Stimulated activated CD4-positive, alpha-beta T cell treated with anti-CD3 and anti-CD28 coated beads, Interleukin-4, amount 100 ng/mL, for 1 hour (primary cell): ENCODE measurements around the gene PRKCQ.

Experiments
- DNase-seq: peaks from one replicate; pipeline ENCODE4 v3.0.0-alpha.2; 2020

PRKCQ gene

DNA sequence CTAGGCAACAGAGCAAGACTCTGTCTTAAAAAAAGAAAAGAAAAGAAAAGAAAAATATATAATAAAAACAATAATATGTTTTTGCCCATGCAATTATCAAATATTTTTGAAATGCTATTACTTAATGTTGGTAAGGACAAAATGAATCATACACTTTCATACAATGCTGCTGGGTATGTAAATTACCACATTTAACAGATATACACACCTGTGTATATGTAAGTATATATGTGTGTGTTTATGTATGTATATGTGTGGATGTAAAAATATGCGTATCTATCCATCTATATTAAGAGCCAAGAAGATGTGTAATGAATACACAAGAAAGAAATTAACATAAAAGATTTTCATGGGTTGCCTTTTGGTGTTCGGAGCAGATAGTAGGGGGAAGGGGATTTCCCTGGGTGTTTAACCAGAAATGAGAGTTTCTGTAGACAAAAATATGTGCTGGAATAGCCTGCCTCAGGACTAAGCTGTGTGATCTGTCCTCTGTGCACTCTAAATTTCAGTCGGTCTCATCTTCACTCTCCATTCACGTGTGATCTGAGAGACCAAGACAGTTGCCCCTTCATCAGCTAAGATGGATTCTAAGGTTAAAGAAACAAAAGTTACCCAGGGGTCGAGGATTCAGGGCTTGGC lies 61.2 kb downstream of the PRKCQ start:
- no peak for DNase-seq

DNA sequence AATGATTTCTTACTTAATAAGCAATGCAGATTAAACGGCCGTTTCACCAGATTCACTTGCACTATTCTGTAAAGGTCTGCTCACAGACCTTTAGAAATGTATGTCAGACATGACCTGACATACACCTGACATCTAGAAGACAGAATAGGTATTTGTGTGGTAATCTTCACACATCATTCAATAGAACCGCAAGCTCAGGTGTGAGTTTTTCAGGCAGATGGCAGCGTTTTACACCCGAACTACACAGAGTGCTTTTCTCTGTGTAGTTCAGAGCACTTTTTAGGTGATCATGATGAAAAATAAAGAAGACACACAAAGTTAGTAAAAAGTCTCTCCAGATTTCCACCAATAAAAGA lies 63.2 kb downstream of the PRKCQ start:
- DNase-seq = no peak

GRCh38 chr10:6516281-6516928 lies 63.7 kb downstream of the PRKCQ start:
- no peak for DNase-seq

GRCh38 chr10:6514844-6515780 lies 65.0 kb downstream of the PRKCQ start:
- no peak for DNase-seq

GRCh38 chr10:6514180-6514579 lies 65.9 kb downstream of the PRKCQ start:
- DNase-seq = no peak

DNA sequence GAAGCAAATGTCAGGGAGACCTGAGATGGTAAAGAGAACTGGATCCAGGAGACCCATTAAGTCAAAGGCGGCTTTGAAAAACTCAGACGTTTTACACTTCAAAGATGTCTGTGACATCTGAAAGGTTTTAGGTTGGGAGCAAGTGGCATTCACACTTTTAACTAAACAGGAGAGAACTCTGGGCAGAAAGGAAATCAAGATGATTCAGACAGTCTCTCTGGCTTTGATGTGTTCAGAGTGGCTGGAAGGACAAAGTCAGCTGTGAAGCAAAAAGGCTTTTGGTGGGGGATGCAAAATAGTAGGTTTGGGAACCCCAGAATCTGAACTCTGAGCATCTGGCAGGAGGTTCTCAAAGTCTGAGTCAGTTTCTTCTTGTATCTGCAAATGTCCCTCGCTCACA lies 66.6 kb downstream of the PRKCQ start:
- DNase-seq = no peak

GRCh38 chr10:6512182-6512581 lies 67.9 kb downstream of the PRKCQ start:
- no peak for DNase-seq

- DNase-seq = no peak
Observed at GRCh38 chr10:6511347-6511746, 68.7 kb downstream of the PRKCQ start.

DNA sequence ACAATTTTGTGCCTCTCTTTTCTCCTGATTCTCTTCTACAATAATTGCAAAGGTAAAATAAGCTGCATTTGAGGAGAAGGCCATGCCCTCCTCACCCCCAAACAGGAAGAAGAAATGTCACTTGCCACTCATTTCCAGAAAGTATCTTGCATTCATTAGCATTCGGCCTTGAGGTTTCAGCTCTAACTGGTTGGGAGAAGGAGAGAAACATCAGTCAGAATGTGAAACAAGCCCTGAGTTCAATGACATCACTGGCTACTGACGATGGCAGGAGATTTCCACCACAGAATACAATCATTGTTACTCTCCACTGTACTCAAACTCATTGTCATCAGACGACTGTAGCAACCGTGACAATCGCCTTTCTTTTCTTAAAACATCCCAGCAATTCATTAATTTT lies 72.8 kb downstream of the PRKCQ start:
- DNase-seq = no peak

DNA sequence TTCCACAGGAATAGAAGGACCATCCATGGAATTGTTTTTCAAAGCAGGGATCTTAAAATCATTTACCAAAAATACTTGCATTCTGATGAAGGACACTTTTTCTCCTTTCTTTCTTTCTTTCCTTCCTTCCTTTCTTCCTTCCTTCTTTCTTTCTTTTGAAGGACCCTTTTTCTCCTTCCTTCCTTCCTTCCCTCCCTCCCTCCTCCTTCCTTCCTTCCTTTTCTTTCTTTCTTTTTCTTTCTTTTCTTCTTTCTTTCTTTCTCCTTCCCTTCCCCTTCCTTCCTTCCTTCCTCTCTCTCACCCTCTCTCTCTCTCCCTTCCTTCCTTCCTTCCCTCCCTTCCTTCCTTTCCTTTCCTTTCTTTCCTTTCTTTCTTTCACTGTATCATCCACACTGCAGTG lies 74.8 kb downstream of the PRKCQ start:
- no peak for DNase-seq

DNA sequence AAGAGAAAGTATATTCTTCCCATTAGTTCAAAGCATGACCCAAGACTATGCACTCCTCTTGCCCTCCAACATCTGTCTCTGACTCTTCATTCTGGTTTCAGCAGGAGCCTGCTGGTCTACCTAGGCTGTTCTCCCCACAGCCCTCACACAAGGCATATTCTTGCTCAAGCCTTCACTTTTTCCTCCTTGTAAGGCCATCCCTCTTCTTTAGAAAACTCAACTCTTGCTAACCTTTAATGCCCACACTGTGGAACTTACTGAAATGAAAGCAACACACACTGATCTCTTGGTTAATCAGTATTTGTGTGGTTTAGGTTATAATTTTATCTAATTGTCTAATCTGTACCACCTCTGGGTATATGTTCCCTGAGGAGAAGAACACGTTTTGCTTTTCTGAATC lies 75.8 kb downstream of the PRKCQ start:
- DNase-seq = no peak

DNA sequence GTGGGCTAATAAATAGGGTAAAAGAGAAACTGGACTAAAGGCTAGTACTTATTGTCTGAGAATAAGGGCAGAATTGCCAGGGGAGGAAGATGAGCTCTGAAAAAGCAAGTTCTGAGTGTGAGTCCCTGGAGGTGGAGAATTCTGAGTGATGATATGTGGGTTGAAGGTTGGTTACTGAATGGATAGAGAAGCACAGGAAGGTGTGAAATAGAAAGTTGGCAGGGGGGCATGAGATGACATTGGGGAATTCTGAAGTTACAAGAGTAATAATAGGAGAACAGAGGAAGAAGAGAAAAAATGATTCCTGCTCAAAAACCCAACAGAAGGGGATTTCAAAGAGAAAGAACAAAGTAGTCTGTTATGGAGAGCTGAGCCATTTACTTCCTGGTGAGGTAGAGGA lies 76.9 kb downstream of the PRKCQ start:
- DNase-seq = no peak

- no peak for DNase-seq
Observed at GRCh38 chr10:6501931-6502330, 78.1 kb downstream of the PRKCQ start.

GRCh38 chr10:6499974-6500373 lies 80.1 kb downstream of the PRKCQ start:
- no peak for DNase-seq

- DNase-seq = no peak
Observed at GRCh38 chr10:6498771-6499170, 81.3 kb downstream of the PRKCQ start.

DNA sequence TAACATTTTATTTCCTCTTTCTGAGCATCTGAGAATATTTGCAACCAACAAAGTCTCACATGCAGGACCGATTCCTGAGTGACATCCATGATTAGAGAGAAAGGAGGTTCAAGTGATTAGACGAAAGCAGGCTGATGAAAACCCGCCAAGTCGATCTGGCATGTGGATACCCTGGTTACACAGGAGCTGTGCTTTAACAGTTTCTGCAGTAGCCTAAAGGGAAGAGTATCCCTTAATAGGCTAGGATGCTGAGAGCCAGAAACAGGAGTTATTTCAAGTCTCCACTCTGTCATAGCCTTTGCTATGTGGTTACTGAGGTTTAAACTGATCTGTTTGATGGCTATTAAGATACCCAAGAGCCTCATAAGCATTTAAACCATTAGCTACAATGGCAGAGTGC lies 82.5 kb downstream of the PRKCQ start:
- no peak for DNase-seq

- no peak for DNase-seq
Observed at GRCh38 chr10:6494936-6495592, 85.0 kb downstream of the PRKCQ start.

DNA sequence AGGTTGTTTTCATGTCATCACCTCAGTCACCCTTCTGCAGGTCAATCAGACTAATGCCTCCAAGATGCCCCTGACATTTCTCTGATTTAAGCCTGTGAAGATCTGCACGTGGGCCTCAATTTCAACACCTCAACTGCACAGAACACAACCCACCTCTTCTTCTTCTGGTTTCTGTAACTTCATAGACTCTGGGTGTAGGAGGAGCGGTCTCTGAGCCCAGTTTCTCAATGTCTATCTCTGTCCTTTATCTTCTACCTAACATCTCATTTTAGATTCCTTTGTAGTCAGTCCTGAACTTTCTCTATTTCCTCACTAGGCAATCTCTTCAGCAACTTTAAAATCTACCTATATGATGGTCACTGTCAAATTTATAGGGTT lies 85.6 kb downstream of the PRKCQ start:
- no peak for DNase-seq

DNA sequence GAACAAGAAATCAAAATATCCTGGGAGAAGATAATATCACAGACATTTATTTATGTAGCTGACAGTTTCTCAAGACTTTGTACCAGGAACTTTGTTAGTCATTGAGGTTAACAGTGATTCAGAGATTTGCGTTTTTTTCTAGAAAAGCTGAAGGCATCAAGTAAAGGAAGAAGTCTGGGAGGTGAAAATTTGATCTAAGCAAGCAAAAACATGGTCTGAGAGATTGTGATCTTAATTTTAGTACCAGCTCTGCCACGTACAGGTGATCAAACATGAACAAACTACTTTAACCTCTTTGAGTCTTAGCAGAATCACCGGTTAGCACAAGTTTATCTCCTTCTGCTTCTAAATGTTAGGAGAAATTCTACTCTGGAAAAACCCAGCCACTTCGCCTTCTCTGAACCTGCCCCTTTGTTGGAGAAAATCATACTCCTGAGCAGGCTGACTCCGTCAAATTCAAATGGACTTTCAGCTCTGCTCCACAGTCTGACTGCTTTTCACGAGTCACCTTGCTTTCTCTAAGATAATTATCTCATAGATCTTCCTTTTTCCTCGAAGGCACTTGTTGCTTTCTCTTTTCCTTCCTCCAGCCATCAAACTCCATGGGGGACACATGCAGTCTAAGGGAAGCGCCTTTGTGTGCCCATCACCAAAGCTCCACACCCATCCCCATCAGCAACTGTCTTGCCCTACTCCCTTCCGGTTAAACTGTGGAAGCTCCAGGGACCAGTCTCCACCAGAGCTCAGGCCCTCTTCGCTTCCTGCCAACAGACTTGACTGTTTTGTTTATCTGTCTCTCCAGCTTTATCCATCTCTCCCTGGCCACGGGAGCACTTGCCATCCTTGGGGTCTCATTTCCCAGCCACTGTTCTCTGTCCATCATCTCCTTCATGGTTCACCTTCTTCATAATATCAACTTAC lies 86.3 kb downstream of the PRKCQ start:
- DNase-seq = no peak

GRCh38 chr10:6492896-6493295 lies 87.2 kb downstream of the PRKCQ start:
- DNase-seq = no peak

DNA sequence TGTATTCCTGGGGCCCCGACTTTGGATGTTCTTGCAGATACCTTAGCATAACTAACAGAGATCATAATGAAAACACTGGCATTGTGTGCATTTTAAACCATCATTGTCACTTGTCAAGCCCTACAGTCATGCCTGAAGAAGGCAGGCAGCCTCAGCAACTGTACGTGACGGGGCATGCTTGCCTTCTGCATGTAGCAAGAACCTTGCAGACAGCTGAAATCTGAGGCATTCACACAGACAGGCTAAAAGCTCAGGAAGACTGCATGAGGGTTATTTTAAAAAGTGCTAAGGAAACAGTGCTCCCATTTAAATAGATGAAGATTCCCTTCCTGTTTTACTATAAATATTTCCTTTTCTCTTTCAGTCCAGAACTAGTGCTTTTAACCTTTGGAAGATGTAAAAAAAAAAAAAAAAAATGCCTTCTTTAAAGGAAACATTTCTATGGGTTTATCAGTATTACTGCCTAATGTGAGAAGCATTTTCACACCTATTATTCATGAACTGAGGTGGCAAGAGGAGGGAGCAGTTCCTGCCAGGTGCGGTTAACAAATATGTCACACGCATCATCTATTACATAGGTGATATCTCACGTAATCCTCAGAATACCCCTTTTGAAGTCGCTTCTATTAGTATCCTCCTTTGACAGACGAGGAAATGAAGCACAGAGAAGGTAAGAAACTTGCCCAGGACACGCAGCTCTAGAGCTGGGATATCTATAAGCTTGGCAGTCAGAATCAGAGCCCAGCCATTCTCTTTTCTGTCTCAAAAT lies 88.1 kb downstream of the PRKCQ start:
- no peak for DNase-seq

DNA sequence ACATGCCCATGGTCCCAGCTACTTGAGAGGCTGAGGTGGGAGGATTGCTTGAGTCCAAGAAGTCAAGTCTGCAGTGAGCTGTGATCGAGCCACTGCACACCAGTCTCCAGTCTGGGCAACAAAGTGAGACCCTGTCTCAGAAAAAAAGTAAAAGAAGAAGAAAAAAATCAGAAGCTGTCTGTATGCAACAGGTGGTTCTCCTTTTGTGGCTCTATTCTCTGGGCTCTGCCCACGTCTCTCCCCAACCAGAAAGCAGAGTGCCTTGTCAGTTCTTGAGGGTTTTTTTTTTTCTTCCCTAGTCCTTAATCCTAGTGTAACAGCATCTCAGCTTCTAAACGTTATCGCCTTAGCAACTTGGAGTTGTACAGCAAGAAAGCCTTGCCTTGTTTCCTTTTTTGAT lies 89.5 kb downstream of the PRKCQ start:
- no peak for DNase-seq
